Upper lobe of right lung (tissue), 1 donor: ENCODE results near the gene DAZAP2. TPM values are rescaled to one million over a fixed set of nuclear protein-coding genes. Genes with fewer than 3 reads are reported as not detected.
"Not testable (repeated sequence)": the region's sequence is repeated elsewhere in the genome, so short reads cannot be mapped to it uniquely, and the experiment has no call there.

Experiments used
- ATAC-seq: fragments of 200-7000 bp; cut with Tn5 transposase; one replicate; pipeline ENCODE4 v1.9.1; 2020; ENCODE audit warnings: mild to moderate bottlenecking, moderate library complexity
- DNase-seq: peaks from one replicate; pipeline ENCODE4 v3.0.0-alpha.2; 2020
- H3K27ac ChIP-seq: fragments of 200-600 bp; one replicate; pipeline ENCODE4 v1.8.0; 2022
- H3K27me3 ChIP-seq: fragments of 200-600 bp; one replicate; pipeline ENCODE4 v1.8.0; 2022; ENCODE audit warnings: mild to moderate bottlenecking
- H3K36me3 ChIP-seq: fragments of 200-600 bp; one replicate; pipeline ENCODE4 v1.8.0; 2022
- H3K4me1 ChIP-seq: fragments of 200-600 bp; one replicate; pipeline ENCODE4 v1.8.0; 2022
- H3K4me3 ChIP-seq: fragments of 200-600 bp; one replicate; pipeline ENCODE4 v1.8.0; 2022; ENCODE audit warnings: mild to moderate bottlenecking
- H3K9me3 ChIP-seq: fragments of 200-600 bp; one replicate; pipeline ENCODE4 v1.8.0; 2022
- intact Hi-C: fragments of 100-400 bp; cut with DNase I; formaldehyde crosslinking; loops from one replicate; pipeline ENCODE4 v1.11.0; 2022
- total RNA-seq: library from RNA; stranded (reverse); fragmentation: NEBNext Ultra II Directional; extraction: Animal tissue kit (Norgen Biotek cat#: 25700); gene quantifications from one replicate; pipeline ENCODE4 v1.2.1, GENCODE V29; 2021
- TF ChIP-seq, protein P1 (sequence below): fragments of 200-600 bp; IDR thresholded peaks from one replicate; pipeline ENCODE4 v1.8.0; 2022; ENCODE audit warnings: antibody characterized with exemption
- donor health status: DM: no; HTN: yes; CAD: no; lungs with severe emphysema.

The DAZAP2 gene
- total RNA-seq, 1 donor from 2014 or later, result 244 TPM

DNA sequence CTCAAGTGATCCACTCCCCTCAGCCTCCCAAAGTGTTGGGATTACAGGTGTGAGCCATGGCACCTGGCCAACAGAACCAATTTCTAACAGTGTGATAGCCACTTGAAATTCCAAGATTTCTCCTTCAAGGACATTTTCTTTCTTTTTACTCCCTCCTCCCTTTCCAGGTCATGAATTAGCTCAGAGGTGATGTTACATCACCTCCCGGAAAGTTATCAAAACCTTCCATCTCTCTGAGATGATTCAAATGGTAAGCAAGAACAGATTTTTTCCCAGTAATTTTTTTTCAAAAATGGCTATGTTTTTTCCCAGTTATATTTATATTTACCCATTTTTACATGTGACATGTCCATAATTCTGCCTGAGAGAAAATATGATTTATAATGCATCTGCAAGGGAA lies 47.2 kb downstream of the DAZAP2 start:
- no peak for DNase-seq
- peaks cover 3% of the 10 kb centered on the region for H3K4me1 ChIP-seq
- no peaks in the 10 kb centered on the region for H3K9me3 ChIP-seq
- TF ChIP-seq, protein P1, sequence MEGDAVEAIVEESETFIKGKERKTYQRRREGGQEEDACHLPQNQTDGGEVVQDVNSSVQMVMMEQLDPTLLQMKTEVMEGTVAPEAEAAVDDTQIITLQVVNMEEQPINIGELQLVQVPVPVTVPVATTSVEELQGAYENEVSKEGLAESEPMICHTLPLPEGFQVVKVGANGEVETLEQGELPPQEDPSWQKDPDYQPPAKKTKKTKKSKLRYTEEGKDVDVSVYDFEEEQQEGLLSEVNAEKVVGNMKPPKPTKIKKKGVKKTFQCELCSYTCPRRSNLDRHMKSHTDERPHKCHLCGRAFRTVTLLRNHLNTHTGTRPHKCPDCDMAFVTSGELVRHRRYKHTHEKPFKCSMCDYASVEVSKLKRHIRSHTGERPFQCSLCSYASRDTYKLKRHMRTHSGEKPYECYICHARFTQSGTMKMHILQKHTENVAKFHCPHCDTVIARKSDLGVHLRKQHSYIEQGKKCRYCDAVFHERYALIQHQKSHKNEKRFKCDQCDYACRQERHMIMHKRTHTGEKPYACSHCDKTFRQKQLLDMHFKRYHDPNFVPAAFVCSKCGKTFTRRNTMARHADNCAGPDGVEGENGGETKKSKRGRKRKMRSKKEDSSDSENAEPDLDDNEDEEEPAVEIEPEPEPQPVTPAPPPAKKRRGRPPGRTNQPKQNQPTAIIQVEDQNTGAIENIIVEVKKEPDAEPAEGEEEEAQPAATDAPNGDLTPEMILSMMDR, result no peak
- no peak for ATAC-seq
- no peaks in the 10 kb centered on the region for H3K27me3 ChIP-seq
- H3K27ac ChIP-seq, result no peak overlapping the region
- peaks cover 2% of the 10 kb centered on the region for H3K36me3 ChIP-seq
- intact Hi-C loops, result no loop called here
- no peak overlapping the region for H3K4me3 ChIP-seq

DNA sequence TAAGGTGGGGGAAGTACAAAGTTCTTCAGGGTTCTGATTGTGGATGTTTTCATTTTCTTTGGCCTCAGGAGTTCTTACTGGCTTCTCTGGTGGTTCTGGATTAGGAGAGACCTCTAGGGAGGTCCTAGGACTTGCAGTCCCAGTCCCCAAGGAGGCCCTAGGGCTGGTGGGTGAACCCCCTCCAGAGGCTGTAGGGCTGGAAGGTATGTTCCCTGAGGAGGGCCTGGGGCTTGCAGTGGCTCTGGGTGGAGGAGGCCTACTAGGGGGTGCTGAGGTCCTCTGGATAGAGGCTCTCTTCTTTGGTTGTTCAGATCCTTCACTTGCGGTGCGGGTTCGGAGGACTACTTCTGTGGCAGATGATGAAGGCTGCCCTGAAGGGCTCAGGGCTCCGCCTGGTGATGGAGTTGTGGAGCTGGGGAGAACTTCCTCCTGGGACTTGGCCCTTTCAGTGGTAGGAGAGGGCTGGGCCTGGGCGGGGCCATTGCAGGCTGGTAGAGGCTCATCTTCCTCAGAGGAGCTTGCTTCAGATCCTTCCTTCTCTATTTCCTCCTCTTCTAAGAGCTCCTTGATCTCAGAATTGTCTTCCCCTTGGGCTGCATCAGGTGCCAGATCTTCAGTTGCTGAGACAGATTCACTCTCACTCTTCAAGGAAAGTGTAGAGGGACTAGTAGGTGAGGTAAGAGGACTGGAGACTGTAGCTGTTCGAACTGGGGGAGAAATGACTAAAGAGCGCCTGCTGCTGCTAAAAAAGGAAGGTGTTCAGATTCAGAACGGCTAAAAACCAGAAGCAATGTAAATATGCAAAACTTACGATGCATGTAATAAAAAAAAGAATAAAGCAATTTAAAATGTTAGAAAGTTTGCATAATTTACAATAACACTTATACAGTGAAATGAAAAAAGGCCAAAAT lies 53.2 kb downstream of the DAZAP2 start:
- DNase-seq (peak; percentile 81), ATAC-seq (peak; percentile 96)
- H3K27ac ChIP-seq, intact Hi-C loops, H3K9me3 ChIP-seq, H3K36me3 ChIP-seq, H3K27me3 ChIP-seq, H3K4me3 ChIP-seq, H3K4me1 ChIP-seq: not testable (repeated sequence)

Other genes starting within 250 kb of the DAZAP2 start
- 96.8 TPM for gene SLC11A2, start 212.4 kb upstream of the DAZAP2 start, total RNA-seq
- gene LETMD1, start 190.5 kb upstream of the DAZAP2 start, total RNA-seq, result 71.6 TPM
- gene CSRNP2, start 155.2 kb upstream of the DAZAP2 start, total RNA-seq, result 34.5 TPM
- gene TFCP2, start 65.7 kb upstream of the DAZAP2 start, total RNA-seq, result 25.0 TPM
- gene POU6F1, start 20.8 kb upstream of the DAZAP2 start, total RNA-seq, result 19.0 TPM
- 34.2 TPM for gene SMAGP, start 31.6 kb downstream of the DAZAP2 start, total RNA-seq
- 26.1 TPM for gene BIN2, start 85.3 kb downstream of the DAZAP2 start, total RNA-seq
- gene CELA1, start 107.9 kb downstream of the DAZAP2 start, total RNA-seq, result not detected
- 16.6 TPM for gene GALNT6, start 152.6 kb downstream of the DAZAP2 start, total RNA-seq
- 2.5 TPM for gene SLC4A8, start 186.0 kb downstream of the DAZAP2 start, total RNA-seq